ENCODE data around the gene ALOX5. TPM values are rescaled to one million over a fixed set of nuclear protein-coding genes. Genes with fewer than 3 reads are reported as not detected.

The ALOX5 gene
- total RNA-seq, 1 donor from 2014 or later: 1.6 TPM

DNA sequence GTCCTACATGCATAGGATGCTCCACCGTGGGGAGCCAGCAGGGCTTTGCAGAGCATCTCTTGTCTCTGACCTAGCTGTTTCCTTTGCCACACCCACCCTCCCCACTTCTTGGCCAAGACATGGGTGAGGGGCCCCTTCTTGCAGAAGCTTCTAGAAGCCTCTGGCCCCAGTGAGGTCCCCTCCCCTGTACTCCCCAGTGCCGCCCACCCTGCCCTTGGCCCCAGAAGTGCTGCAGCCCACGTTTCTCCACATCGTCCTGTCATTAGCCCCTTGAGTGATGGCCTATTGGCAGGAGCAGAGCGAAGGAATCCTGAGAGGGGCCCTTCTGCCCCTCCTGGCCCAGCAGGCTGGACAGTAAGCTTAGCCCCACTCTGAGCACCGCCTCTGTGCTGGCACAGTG, 43.7 kb downstream of the ALOX5 start:
- no peak for TF ChIP-seq EZH2 (IDR thresholded peaks at IDR 0.05)
- no peak for TF ChIP-seq EZH2phosphoT487 (IDR thresholded peaks at IDR 0.05)
- TF ChIP-seq, protein P1, sequence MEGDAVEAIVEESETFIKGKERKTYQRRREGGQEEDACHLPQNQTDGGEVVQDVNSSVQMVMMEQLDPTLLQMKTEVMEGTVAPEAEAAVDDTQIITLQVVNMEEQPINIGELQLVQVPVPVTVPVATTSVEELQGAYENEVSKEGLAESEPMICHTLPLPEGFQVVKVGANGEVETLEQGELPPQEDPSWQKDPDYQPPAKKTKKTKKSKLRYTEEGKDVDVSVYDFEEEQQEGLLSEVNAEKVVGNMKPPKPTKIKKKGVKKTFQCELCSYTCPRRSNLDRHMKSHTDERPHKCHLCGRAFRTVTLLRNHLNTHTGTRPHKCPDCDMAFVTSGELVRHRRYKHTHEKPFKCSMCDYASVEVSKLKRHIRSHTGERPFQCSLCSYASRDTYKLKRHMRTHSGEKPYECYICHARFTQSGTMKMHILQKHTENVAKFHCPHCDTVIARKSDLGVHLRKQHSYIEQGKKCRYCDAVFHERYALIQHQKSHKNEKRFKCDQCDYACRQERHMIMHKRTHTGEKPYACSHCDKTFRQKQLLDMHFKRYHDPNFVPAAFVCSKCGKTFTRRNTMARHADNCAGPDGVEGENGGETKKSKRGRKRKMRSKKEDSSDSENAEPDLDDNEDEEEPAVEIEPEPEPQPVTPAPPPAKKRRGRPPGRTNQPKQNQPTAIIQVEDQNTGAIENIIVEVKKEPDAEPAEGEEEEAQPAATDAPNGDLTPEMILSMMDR (IDR thresholded peaks at IDR 0.05): no peak
- Mint-ChIP-seq H3K27ac (peak overlapping the region; percentile 46), H3K9me3 (peaks cover 3% of the 10 kb centered on the region), H3K4me1 (peaks cover 8% of the 10 kb centered on the region), H3K27me3 (ENCODE audit: insufficient read depth, low read depth) (peaks cover 9% of the 10 kb centered on the region), H3K36me3 (no peaks in the 10 kb centered on the region), H3K4me3 (no peak overlapping the region)
- H3K9ac ChIP-seq: no peak overlapping the region
- DNase-seq (ENCODE audit: low spot score): no peak
- peaks cover 8% of the 10 kb centered on the region for H3K27me3 ChIP-seq
- H3K27ac ChIP-seq: no peak overlapping the region
- no peak overlapping the region for H2AFZ ChIP-seq (replicated peaks)
- H3K4me1 ChIP-seq: peaks cover 9% of the 10 kb centered on the region
- H3K36me3 ChIP-seq: no peaks in the 10 kb centered on the region
- no peak overlapping the region for H3K4me2 ChIP-seq
- peaks cover 3% of the 10 kb centered on the region for H3F3A ChIP-seq (ENCODE audit: low read depth)
- no peaks in the 10 kb centered on the region for H3K79me2 ChIP-seq (ENCODE audit: low read depth)
- no peak overlapping the region for H3K4me3 ChIP-seq
- H4K20me1 ChIP-seq (ENCODE audit: low read depth): no peaks in the 10 kb centered on the region
- H3K9me3 ChIP-seq (ENCODE audit: low read depth): no peaks in the 10 kb centered on the region

DNA sequence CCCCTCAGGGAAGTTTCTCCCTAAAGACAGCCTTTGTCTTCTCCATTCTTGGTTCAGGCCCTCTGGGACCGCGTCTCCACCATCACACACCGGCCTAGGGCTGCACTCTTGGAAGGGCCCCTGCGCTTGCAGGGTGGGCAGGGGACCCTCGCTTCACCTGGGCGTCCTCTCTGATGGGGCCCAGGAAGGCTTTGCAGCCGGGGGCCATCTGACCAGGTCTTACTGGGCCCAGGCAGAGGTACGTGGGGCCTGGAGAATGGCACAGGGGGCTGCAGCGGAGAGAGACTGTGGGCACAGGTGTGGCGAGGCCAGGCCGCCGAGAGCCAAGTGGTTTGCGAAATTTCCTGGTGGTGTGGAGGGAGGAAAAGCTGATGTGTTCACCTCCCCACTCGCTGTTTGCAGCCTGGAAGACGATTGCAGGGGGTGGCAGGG, 44.4 kb downstream of the ALOX5 start:
- TF ChIP-seq EZH2 (IDR thresholded peaks at IDR 0.05) (no peak), EZH2phosphoT487 (IDR thresholded peaks at IDR 0.05) (no peak)
- TF ChIP-seq, protein P1 (IDR thresholded peaks at IDR 0.05): no peak
- peak overlapping the region; percentile 76 for H3K4me2 ChIP-seq
- no peak for DNase-seq (ENCODE audit: low spot score)
- H3K27me3 ChIP-seq: peaks cover 8% of the 10 kb centered on the region
- peak overlapping the region; percentile 43 for H3K4me3 ChIP-seq
- Mint-ChIP-seq H3K36me3 (no peaks in the 10 kb centered on the region), H3K27ac (peak overlapping the region; percentile 76), H3K4me1 (peaks cover 8% of the 10 kb centered on the region), H3K27me3 (ENCODE audit: insufficient read depth, low read depth) (peaks cover 9% of the 10 kb centered on the region), H3K9me3 (peaks cover 3% of the 10 kb centered on the region), H3K4me3 (peak overlapping the region; percentile 92)
- peak overlapping the region; percentile 81 for H2AFZ ChIP-seq (replicated peaks)
- peaks cover 3% of the 10 kb centered on the region for H3F3A ChIP-seq (ENCODE audit: low read depth)
- no peaks in the 10 kb centered on the region for H3K36me3 ChIP-seq
- H3K27ac ChIP-seq: no peak overlapping the region
- no peak overlapping the region for H3K9ac ChIP-seq
- no peaks in the 10 kb centered on the region for H3K9me3 ChIP-seq (ENCODE audit: low read depth)
- peaks cover 9% of the 10 kb centered on the region for H3K4me1 ChIP-seq
- no peaks in the 10 kb centered on the region for H3K79me2 ChIP-seq (ENCODE audit: low read depth)
- H4K20me1 ChIP-seq (ENCODE audit: low read depth): no peaks in the 10 kb centered on the region

DNA sequence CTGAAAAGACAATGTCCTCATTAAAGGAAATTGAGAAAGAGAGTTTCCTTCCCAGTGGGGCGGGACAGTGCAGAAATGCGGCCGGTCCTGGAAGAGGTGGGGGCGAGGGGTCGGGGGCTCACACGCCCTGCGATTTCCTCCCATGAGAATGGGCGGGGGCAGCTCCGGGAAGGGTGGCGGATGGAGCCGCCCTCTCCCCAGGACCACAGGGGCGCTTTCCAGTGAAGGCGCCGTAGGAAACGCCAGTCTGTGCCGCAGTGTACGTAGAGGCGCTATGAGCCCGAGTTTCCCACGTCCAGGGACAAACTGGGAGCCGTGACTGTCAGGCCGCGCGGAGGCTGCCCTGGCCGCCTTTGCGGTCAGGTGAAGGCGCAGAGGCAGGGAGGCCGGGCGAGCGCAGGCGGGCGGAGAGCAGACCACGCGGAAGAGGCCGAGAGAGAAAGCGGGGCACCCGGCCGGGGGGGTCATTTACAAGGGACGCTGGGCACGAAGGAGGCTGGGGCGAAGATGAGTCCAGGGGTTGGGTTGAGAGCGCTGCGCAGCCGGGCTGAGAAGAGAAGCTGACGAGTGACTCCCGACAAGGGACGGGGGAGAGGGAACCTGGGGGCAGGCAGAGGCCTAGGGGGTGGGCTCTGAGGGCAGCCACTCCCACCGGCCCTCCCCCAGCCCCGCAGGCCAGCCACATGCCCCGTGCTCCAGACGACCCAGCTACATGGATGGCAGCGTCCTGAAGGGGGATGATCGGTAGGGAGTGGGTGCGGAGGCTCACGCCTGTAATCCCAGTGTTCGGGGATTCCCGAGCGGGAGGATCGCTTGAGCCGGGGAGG, 45.0 kb downstream of the ALOX5 start:
- Histone ChIP-seq H3K4me2 (peak overlapping the region; percentile 76), H3K9me3 (ENCODE audit: low read depth) (no peaks in the 10 kb centered on the region), H2AFZ (replicated peaks) (peak overlapping the region; percentile 81), H3F3A (ENCODE audit: low read depth) (peaks cover 3% of the 10 kb centered on the region), H3K36me3 (no peaks in the 10 kb centered on the region), H3K79me2 (ENCODE audit: low read depth) (no peaks in the 10 kb centered on the region), H3K27ac (no peak overlapping the region), H4K20me1 (ENCODE audit: low read depth) (no peaks in the 10 kb centered on the region), H3K27me3 (peaks cover 8% of the 10 kb centered on the region), H3K9ac (no peak overlapping the region), H3K4me3 (peak overlapping the region; percentile 43), H3K4me1 (peaks cover 9% of the 10 kb centered on the region)
- Mint-ChIP-seq H3K4me1 (peaks cover 8% of the 10 kb centered on the region), H3K4me3 (peak overlapping the region; percentile 92), H3K9me3 (no peaks in the 10 kb centered on the region), H3K27ac (peak overlapping the region; percentile 76), H3K27me3 (ENCODE audit: insufficient read depth, low read depth) (peaks cover 9% of the 10 kb centered on the region), H3K36me3 (no peaks in the 10 kb centered on the region)
- no peak for TF ChIP-seq EZH2phosphoT487 (IDR thresholded peaks at IDR 0.05)
- no peak for TF ChIP-seq EZH2 (IDR thresholded peaks at IDR 0.05)
- TF ChIP-seq, protein P1 (IDR thresholded peaks at IDR 0.05): no peak
- DNase-seq (ENCODE audit: low spot score): peak; percentile 82
